Measurements from ENCODE around the gene ABHD2. TPM values are rescaled to one million over a fixed set of nuclear protein-coding genes. Genes with fewer than 3 reads are reported as not detected.
A peak's percentile ranks its signal among the peaks of the same experiment; 100 is the strongest.

Gene ABHD2
- total RNA-seq, 4 donors from 2014 or later, result 49.8 to 82.3 (median 72.1) TPM

- no peak for TF ChIP-seq EP300 (IDR thresholded peaks at IDR 0.05)
- peak in 2 of 3 experiments; percentile 90 to 97 for TF ChIP-seq CTCF (IDR thresholded peaks at IDR 0.05)
- peak; percentile 94 for DNase-seq (ENCODE audit: extremely low spot score)
- WGBS, result 6% methylated on average over 11 of the region's 14 CpGs
- intact Hi-C loops (cut with DNase I), result loop anchor here (5.0 to 10.0 kb wide), 3 partner anchors 35 to 228 kb away; partner anchors contain the start of gene FANCI
- Histone ChIP-seq H3K36me3 (no peaks in the 10 kb centered on the region), H3K27ac (replicated peaks in 1 of 4) (no peak overlapping the region), H3K27me3 (no peaks in the 10 kb centered on the region), H3K4me1 (peaks cover 4 to 9% (median 8%) of the 10 kb centered on the region in 4 donors), H3K9me3 (no peaks in the 10 kb centered on the region), H3K4me3 (peak overlapping the region; percentile 8 to 48 (median 24))
Measured at GRCh38 chr15:89206908-89207331, 118.7 kb downstream of the ABHD2 start.

GRCh38 chr15:89208256-89208655 is 120.0 kb downstream of the ABHD2 start:
- DNase-seq (ENCODE audit: extremely low spot score), result no peak
- Histone ChIP-seq H3K4me1 (peaks cover 4 to 9% (median 8%) of the 10 kb centered on the region in 4 donors), H3K36me3 (no peaks in the 10 kb centered on the region), H3K4me3 (no peak overlapping the region), H3K27ac (replicated peaks in 1 of 4) (no peak overlapping the region), H3K9me3 (no peaks in the 10 kb centered on the region), H3K27me3 (no peaks in the 10 kb centered on the region)
- TF ChIP-seq POLR2A (IDR thresholded peaks at IDR 0.05; ENCODE audit: low read depth) (no peak), CTCF (IDR thresholded peaks at IDR 0.05) (no peak), EP300 (IDR thresholded peaks at IDR 0.05) (no peak), POLR2AphosphoS5 (IDR thresholded peaks at IDR 0.05) (no peak)
- intact Hi-C loops (cut with DNase I), result loop anchor here (5.0 to 10.0 kb wide), 3 partner anchors 34 to 227 kb away; partner anchors contain the start of gene FANCI

- intact Hi-C loops (cut with DNase I), result loop anchor here (5.0 to 10.0 kb wide), 3 partner anchors 33 to 226 kb away; partner anchors contain the start of gene FANCI
- Histone ChIP-seq H3K9me3 (no peaks in the 10 kb centered on the region), H3K27ac (replicated peaks in 1 of 4) (no peak overlapping the region), H3K27me3 (no peaks in the 10 kb centered on the region), H3K4me3 (no peak overlapping the region), H3K36me3 (no peaks in the 10 kb centered on the region), H3K4me1 (peaks cover 4 to 9% (median 8%) of the 10 kb centered on the region in 4 donors)
- no peak for DNase-seq (ENCODE audit: extremely low spot score)
- TF ChIP-seq CTCF (IDR thresholded peaks at IDR 0.05) (no peak), POLR2A (IDR thresholded peaks at IDR 0.05; ENCODE audit: low read depth) (no peak), POLR2AphosphoS5 (IDR thresholded peaks at IDR 0.05) (no peak), EP300 (IDR thresholded peaks at IDR 0.05) (no peak)
- 79% methylated on average over 1 of the region's 1 CpG for WGBS
Measured at GRCh38 chr15:89209057-89209456, 120.8 kb downstream of the ABHD2 start.

- no peaks in the 10 kb centered on the region for H3K36me3 ChIP-seq
- H3K27ac ChIP-seq (replicated peaks in 1 of 4), result no peak overlapping the region
- intact Hi-C loops (cut with DNase I), result no loop called here
- no peaks in the 10 kb centered on the region for H3K9me3 ChIP-seq
- no peak for TF ChIP-seq EP300 (IDR thresholded peaks at IDR 0.05)
- no peak for TF ChIP-seq POLR2AphosphoS5 (IDR thresholded peaks at IDR 0.05)
- no peak for TF ChIP-seq POLR2A (IDR thresholded peaks at IDR 0.05; ENCODE audit: low read depth)
- TF ChIP-seq CTCF (IDR thresholded peaks at IDR 0.05), result no peak
- no peak for DNase-seq (ENCODE audit: extremely low spot score)
- no peaks in the 10 kb centered on the region for H3K27me3 ChIP-seq
- WGBS, result 77% methylated on average over 4 of the region's 5 CpGs
- no peak overlapping the region for H3K4me3 ChIP-seq
- H3K4me1 ChIP-seq, result peaks cover 4 to 7% (median 6%) of the 10 kb centered on the region in 4 donors
Measured at GRCh38 chr15:89211678-89212170, 123.5 kb downstream of the ABHD2 start.

- Histone ChIP-seq H3K4me3 (no peak overlapping the region), H3K27me3 (no peaks in the 10 kb centered on the region), H3K27ac (replicated peaks in 1 of 4) (no peak overlapping the region), H3K36me3 (no peaks in the 10 kb centered on the region), H3K4me1 (peaks cover 0 to 6% (median 0%) of the 10 kb centered on the region in 4 donors), H3K9me3 (no peaks in the 10 kb centered on the region)
- TF ChIP-seq EP300 (IDR thresholded peaks at IDR 0.05) (no peak), POLR2A (IDR thresholded peaks at IDR 0.05; ENCODE audit: low read depth) (no peak), CTCF (IDR thresholded peaks at IDR 0.05) (no peak), POLR2AphosphoS5 (IDR thresholded peaks at IDR 0.05) (no peak)
- WGBS, result 84% methylated on average over 2 of the region's 2 CpGs
- no peak for DNase-seq (ENCODE audit: extremely low spot score)
- intact Hi-C loops (cut with DNase I), result no loop called here
Measured at GRCh38 chr15:89215627-89216026, 127.4 kb downstream of the ABHD2 start.

Data from esophagus muscularis mucosa (tissue), 4 donors.